C4-2B (cell line): ENCODE measurements around the gene MGRN1.

Source experiments
- ZFX ChIP-seq: fragments of 450-650 bp; IDR thresholded peaks from 2 replicates; pipeline ENCODE4 v1.6.1; 2017
- TF ChIP-seq, protein P1 (sequence below): fragments of 450-650 bp; conservative IDR thresholded peaks from 2 replicates; pipeline ENCODE4 v1.5.1; 2017; ENCODE audit warnings: mild to moderate bottlenecking

DNA sequence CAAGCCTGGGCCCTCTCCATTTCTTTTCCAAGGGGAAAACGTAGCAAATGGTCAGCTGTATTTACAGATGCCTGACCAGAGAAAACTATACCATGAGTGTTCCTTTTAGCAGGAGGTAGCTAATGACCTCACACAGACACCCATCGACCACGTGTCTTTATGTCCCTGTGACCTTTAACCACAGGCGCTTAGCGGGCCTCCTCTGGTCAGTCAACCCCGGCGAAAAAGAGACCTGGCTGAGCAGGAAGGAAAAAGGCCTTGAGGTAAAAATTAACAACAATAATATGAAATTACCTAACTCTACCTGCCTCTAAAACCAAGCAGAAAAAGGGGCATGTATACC is 77.8 kb downstream of the MGRN1 start:
- TF ChIP-seq, protein P1, sequence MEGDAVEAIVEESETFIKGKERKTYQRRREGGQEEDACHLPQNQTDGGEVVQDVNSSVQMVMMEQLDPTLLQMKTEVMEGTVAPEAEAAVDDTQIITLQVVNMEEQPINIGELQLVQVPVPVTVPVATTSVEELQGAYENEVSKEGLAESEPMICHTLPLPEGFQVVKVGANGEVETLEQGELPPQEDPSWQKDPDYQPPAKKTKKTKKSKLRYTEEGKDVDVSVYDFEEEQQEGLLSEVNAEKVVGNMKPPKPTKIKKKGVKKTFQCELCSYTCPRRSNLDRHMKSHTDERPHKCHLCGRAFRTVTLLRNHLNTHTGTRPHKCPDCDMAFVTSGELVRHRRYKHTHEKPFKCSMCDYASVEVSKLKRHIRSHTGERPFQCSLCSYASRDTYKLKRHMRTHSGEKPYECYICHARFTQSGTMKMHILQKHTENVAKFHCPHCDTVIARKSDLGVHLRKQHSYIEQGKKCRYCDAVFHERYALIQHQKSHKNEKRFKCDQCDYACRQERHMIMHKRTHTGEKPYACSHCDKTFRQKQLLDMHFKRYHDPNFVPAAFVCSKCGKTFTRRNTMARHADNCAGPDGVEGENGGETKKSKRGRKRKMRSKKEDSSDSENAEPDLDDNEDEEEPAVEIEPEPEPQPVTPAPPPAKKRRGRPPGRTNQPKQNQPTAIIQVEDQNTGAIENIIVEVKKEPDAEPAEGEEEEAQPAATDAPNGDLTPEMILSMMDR: no peak
- TF ChIP-seq ZFX: no peak
